ENCODE measurements around the gene ZNF782.

The ZNF782 gene

DNA sequence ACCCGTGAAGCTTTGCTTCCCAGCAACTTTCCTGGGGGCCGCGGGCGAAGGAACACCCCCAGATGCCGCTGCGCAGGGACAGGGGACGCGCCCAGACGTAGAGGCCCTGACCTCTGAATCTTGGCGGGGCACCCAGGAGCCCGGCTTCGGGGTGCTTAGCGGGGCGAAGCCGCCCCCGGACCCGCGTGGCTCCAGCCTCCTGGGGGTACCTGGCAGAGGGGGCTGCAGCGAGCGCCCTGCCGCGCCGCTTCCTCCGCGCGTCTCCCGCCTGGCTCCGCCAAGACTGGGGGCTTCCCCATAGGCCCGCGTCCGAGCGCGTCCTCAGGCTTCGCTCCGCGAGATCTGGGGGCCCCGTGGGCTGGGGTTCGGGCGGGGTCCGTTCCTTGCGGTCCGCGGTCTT lies 23.0 kb upstream of the ZNF782 start:
- no peaks in the 10 kb centered on the region for H3F3A ChIP-seq (ENCODE audit: insufficient read depth, low read length)
- TF ChIP-seq EZH2 (IDR thresholded peaks at IDR 0.05; ENCODE audit: borderline replicate concordance, low read length) (no peak), CTCF (IDR thresholded peaks at IDR 0.05; ENCODE audit: low read length) (no peak)
- H3K4me3 ChIP-seq (ENCODE audit: low read depth, low read length, poor library complexity, severe bottlenecking): no peak overlapping the region
- no peaks in the 10 kb centered on the region for H3K79me2 ChIP-seq (ENCODE audit: insufficient read depth, low read length)
- no peaks in the 10 kb centered on the region for H3K27me3 ChIP-seq (ENCODE audit: insufficient read depth, low read length)
- no peaks in the 10 kb centered on the region for H4K20me1 ChIP-seq (ENCODE audit: insufficient read depth, low read length)
- H3K4me2 ChIP-seq (ENCODE audit: low read length): no peak overlapping the region
- H3K36me3 ChIP-seq (ENCODE audit: insufficient read depth, low read length): no peaks in the 10 kb centered on the region
- no peak overlapping the region for H3K9ac ChIP-seq (ENCODE audit: low read length)
- H3K9me3 ChIP-seq (ENCODE audit: low read length): no peaks in the 10 kb centered on the region
- H2AFZ ChIP-seq (ENCODE audit: low read length): no peak overlapping the region
- H3K9me2 ChIP-seq (ENCODE audit: low read depth, low read length): no peaks in the 10 kb centered on the region
- peaks cover 26% of the 10 kb centered on the region for H3K4me1 ChIP-seq (ENCODE audit: insufficient read depth, low read length, severe bottlenecking)
- H3K27ac ChIP-seq (ENCODE audit: low read depth, low read length, poor library complexity, severe bottlenecking): no peak overlapping the region

- Histone ChIP-seq H4K20me1 (ENCODE audit: insufficient read depth, low read length) (no peaks in the 10 kb centered on the region), H3K27me3 (ENCODE audit: insufficient read depth, low read length) (no peaks in the 10 kb centered on the region), H3K9me2 (ENCODE audit: low read depth, low read length) (no peaks in the 10 kb centered on the region), H3K4me3 (ENCODE audit: low read depth, low read length, poor library complexity, severe bottlenecking) (peak overlapping the region; percentile 56), H3F3A (ENCODE audit: insufficient read depth, low read length) (no peaks in the 10 kb centered on the region), H3K4me1 (ENCODE audit: insufficient read depth, low read length, severe bottlenecking) (peaks cover 26% of the 10 kb centered on the region), H3K27ac (ENCODE audit: low read depth, low read length, poor library complexity, severe bottlenecking) (no peak overlapping the region), H2AFZ (ENCODE audit: low read length) (peak overlapping the region; percentile 5), H3K9ac (ENCODE audit: low read length) (peak overlapping the region; percentile 20; the same call in 1 of the 2 replicates), H3K79me2 (ENCODE audit: insufficient read depth, low read length) (no peaks in the 10 kb centered on the region), H3K36me3 (ENCODE audit: insufficient read depth, low read length) (no peaks in the 10 kb centered on the region), H3K4me2 (ENCODE audit: low read length) (peak overlapping the region; percentile 67), H3K9me3 (ENCODE audit: low read length) (no peaks in the 10 kb centered on the region)
- TF ChIP-seq EZH2 (IDR thresholded peaks at IDR 0.05; ENCODE audit: borderline replicate concordance, low read length) (no peak), CTCF (IDR thresholded peaks at IDR 0.05; ENCODE audit: low read length) (peak; percentile 58)
Measured at GRCh38 chr9:96875461-96876142, 21.3 kb upstream of the ZNF782 start.

GRCh38 chr9:96874947-96875460 lies 20.7 kb upstream of the ZNF782 start:
- Histone ChIP-seq H2AFZ (ENCODE audit: low read length) (no peak overlapping the region), H3K27me3 (ENCODE audit: insufficient read depth, low read length) (no peaks in the 10 kb centered on the region), H3K79me2 (ENCODE audit: insufficient read depth, low read length) (no peaks in the 10 kb centered on the region), H3K9ac (ENCODE audit: low read length) (peak overlapping the region; percentile 20; the same call in 1 of the 2 replicates), H3K36me3 (ENCODE audit: insufficient read depth, low read length) (no peaks in the 10 kb centered on the region), H3K9me3 (ENCODE audit: low read length) (no peaks in the 10 kb centered on the region), H3K4me3 (ENCODE audit: low read depth, low read length, poor library complexity, severe bottlenecking) (peak overlapping the region; percentile 56), H3F3A (ENCODE audit: insufficient read depth, low read length) (no peaks in the 10 kb centered on the region), H3K4me1 (ENCODE audit: insufficient read depth, low read length, severe bottlenecking) (peaks cover 26% of the 10 kb centered on the region), H4K20me1 (ENCODE audit: insufficient read depth, low read length) (no peaks in the 10 kb centered on the region), H3K27ac (ENCODE audit: low read depth, low read length, poor library complexity, severe bottlenecking) (no peak overlapping the region), H3K4me2 (ENCODE audit: low read length) (peak overlapping the region; percentile 67), H3K9me2 (ENCODE audit: low read depth, low read length) (no peaks in the 10 kb centered on the region)
- TF ChIP-seq EZH2 (IDR thresholded peaks at IDR 0.05; ENCODE audit: borderline replicate concordance, low read length): no peak
- no peak for TF ChIP-seq CTCF (IDR thresholded peaks at IDR 0.05; ENCODE audit: low read length)

Measured in OCI-LY1 (cell line).